ENCODE results near the gene FLRT3. TPM values are rescaled to one million over a fixed set of nuclear protein-coding genes. Genes with fewer than 3 reads are reported as not detected.

Gene FLRT3
- total RNA-seq, 2 donors from 2014 or later: 81.7 to 112 TPM

DNA sequence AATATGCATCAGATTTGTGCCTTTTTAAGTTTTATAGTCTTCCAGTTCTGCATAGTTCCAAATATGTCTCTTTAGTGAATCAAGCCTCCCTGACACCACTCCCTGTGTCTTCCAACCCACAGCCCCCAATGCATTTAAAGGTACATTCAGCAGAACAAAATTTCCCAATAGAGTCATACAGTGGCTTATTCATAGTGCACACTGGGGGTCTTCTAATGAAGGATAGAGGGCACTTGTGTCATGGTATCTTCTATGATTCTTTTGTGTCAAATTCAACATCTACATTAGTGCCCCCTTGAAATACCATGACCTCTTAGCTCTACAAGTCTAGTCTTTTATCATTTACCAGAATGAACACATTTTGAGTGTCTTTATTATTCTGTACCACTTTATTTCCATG is 33.8 kb downstream of the FLRT3 start:
- Histone ChIP-seq H3K4me3 (ENCODE audit: low read length) (no peak overlapping the region), H3K36me3 (ENCODE audit: control insufficient read depth, insufficient read depth, low read length) (no peaks in the 10 kb centered on the region), H3K9me3 (ENCODE audit: control insufficient read depth, low read length) (no peaks in the 10 kb centered on the region), H3K4me1 (ENCODE audit: control insufficient read depth, insufficient read depth, low read length) (no peaks in the 10 kb centered on the region), H3K9ac (ENCODE audit: extremely low read depth, low read length, poor library complexity, severe bottlenecking) (no peak overlapping the region), H3K27me3 (ENCODE audit: control insufficient read depth, insufficient read depth, low read length, poor library complexity, severe bottlenecking) (no peaks in the 10 kb centered on the region), H3K27ac (ENCODE audit: low read depth, low read length) (no peak overlapping the region)
- no peak overlapping the region for H3K27ac Mint-ChIP-seq
- DNase-seq: no peak
- no peaks in the 10 kb centered on the region for H3K4me1 Mint-ChIP-seq
- H3K9me3 Mint-ChIP-seq: no peaks in the 10 kb centered on the region
- no peaks in the 10 kb centered on the region for H3K36me3 Mint-ChIP-seq (ENCODE audit: low read depth)
- TF ChIP-seq, protein P1, sequence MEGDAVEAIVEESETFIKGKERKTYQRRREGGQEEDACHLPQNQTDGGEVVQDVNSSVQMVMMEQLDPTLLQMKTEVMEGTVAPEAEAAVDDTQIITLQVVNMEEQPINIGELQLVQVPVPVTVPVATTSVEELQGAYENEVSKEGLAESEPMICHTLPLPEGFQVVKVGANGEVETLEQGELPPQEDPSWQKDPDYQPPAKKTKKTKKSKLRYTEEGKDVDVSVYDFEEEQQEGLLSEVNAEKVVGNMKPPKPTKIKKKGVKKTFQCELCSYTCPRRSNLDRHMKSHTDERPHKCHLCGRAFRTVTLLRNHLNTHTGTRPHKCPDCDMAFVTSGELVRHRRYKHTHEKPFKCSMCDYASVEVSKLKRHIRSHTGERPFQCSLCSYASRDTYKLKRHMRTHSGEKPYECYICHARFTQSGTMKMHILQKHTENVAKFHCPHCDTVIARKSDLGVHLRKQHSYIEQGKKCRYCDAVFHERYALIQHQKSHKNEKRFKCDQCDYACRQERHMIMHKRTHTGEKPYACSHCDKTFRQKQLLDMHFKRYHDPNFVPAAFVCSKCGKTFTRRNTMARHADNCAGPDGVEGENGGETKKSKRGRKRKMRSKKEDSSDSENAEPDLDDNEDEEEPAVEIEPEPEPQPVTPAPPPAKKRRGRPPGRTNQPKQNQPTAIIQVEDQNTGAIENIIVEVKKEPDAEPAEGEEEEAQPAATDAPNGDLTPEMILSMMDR (conservative IDR thresholded peaks at IDR 0.05): no peak
- H3K27me3 Mint-ChIP-seq (ENCODE audit: insufficient read depth): no peaks in the 10 kb centered on the region
- H3K4me3 Mint-ChIP-seq: no peak overlapping the region

GRCh38 chr20:14303106-14303505 is 34.3 kb downstream of the FLRT3 start:
- Histone ChIP-seq H3K9ac (ENCODE audit: extremely low read depth, low read length, poor library complexity, severe bottlenecking) (no peak overlapping the region), H3K4me1 (ENCODE audit: control insufficient read depth, insufficient read depth, low read length) (no peaks in the 10 kb centered on the region), H3K36me3 (ENCODE audit: control insufficient read depth, insufficient read depth, low read length) (no peaks in the 10 kb centered on the region), H3K27ac (ENCODE audit: low read depth, low read length) (no peak overlapping the region), H3K4me3 (ENCODE audit: low read length) (no peak overlapping the region), H3K9me3 (ENCODE audit: control insufficient read depth, low read length) (no peaks in the 10 kb centered on the region), H3K27me3 (ENCODE audit: control insufficient read depth, insufficient read depth, low read length, poor library complexity, severe bottlenecking) (no peaks in the 10 kb centered on the region)
- Mint-ChIP-seq H3K27me3 (ENCODE audit: insufficient read depth) (no peaks in the 10 kb centered on the region), H3K9me3 (no peaks in the 10 kb centered on the region), H3K27ac (no peak overlapping the region), H3K36me3 (ENCODE audit: low read depth) (no peaks in the 10 kb centered on the region), H3K4me3 (no peak overlapping the region), H3K4me1 (no peaks in the 10 kb centered on the region)
- no peak for DNase-seq
- WGBS, 2 experiments (ENCODE audit: insufficient coverage in 1 of 2, insufficient read length in 1 of 2): 93 to 95% methylated on average over 4 to 6 of the region's 6 CpGs
- TF ChIP-seq, protein P1 (conservative IDR thresholded peaks at IDR 0.05): no peak

- H3K4me3 ChIP-seq (ENCODE audit: low read length): no peak overlapping the region
- WGBS, 2 experiments (ENCODE audit: insufficient coverage in 1 of 2, insufficient read length in 1 of 2): 97% methylated on average over 4 of the region's 4 CpGs; no CpG with 5 or more reads in 1 of the 2 experiments
- no peaks in the 10 kb centered on the region for H3K36me3 ChIP-seq (ENCODE audit: control insufficient read depth, insufficient read depth, low read length)
- DNase-seq: no peak
- no peak overlapping the region for H3K9ac ChIP-seq (ENCODE audit: extremely low read depth, low read length, poor library complexity, severe bottlenecking)
- no peak overlapping the region for H3K27ac ChIP-seq (ENCODE audit: low read depth, low read length)
- no peaks in the 10 kb centered on the region for H3K9me3 ChIP-seq (ENCODE audit: control insufficient read depth, low read length)
- no peaks in the 10 kb centered on the region for H3K9me3 Mint-ChIP-seq
- H3K4me1 ChIP-seq (ENCODE audit: control insufficient read depth, insufficient read depth, low read length): no peaks in the 10 kb centered on the region
- H3K27ac Mint-ChIP-seq: no peak overlapping the region
- no peaks in the 10 kb centered on the region for H3K36me3 Mint-ChIP-seq (ENCODE audit: low read depth)
- TF ChIP-seq, protein P1 (conservative IDR thresholded peaks at IDR 0.05): no peak
- no peaks in the 10 kb centered on the region for H3K4me1 Mint-ChIP-seq
- H3K4me3 Mint-ChIP-seq: no peak overlapping the region
- H3K27me3 Mint-ChIP-seq (ENCODE audit: insufficient read depth): no peaks in the 10 kb centered on the region
- no peaks in the 10 kb centered on the region for H3K27me3 ChIP-seq (ENCODE audit: control insufficient read depth, insufficient read depth, low read length, poor library complexity, severe bottlenecking)
These were observed 37.6 kb downstream of the FLRT3 start for GRCh38 chr20:14299831-14300230.
